Right lobe of liver (tissue), 6 donors: ENCODE results near the gene AARS2. TPM values are rescaled to one million over a fixed set of nuclear protein-coding genes. Genes with fewer than 3 reads are reported as not detected.
"Not testable (repeated sequence)": the region's sequence is repeated elsewhere in the genome, so short reads cannot be mapped to it uniquely, and the experiment has no call there.

Experiments
- ATAC-seq, 4 donors: fragments of 200-7000 bp; cut with Tn5 transposase; one replicate each; pipeline ENCODE4 v1.9.1; 2020; ENCODE audit warnings: mild to moderate bottlenecking in 4 of 4, moderate library complexity in 4 of 4
- DNase-seq, 3 donors: peaks; one replicate each; pipeline ENCODE4 v3.0.0-alpha.2; 2020
- H3K27ac ChIP-seq, 3 donors: fragments of 200-600 bp; one replicate each; pipeline ENCODE4 v1.8.0; 2022
- H3K27me3 ChIP-seq, 2 donors: fragments of 200-600 bp; one replicate each; pipeline ENCODE4 v1.8.0; 2022
- H3K36me3 ChIP-seq, 4 donors: fragments of 200-600 bp; sonication (generic) in 1 of 4; one replicate each; pipeline versions ENCODE4 v1.5.1 to v1.8.0; 2017 to 2022; ENCODE audit warnings: control low read depth in 1 of 4
- H3K4me1 ChIP-seq, 4 donors: fragments of 200-600 bp; sonication (generic) in 1 of 4; one replicate each; pipeline versions ENCODE4 v1.5.1 to v1.8.0; 2017 to 2022; ENCODE audit warnings: control low read depth in 1 of 4
- H3K4me3 ChIP-seq, 3 donors: fragments of 200-600 bp; one replicate each; pipeline ENCODE4 v1.8.0; 2022
- H3K9me3 ChIP-seq, 4 donors: fragments of 200-600 bp; sonication (generic) in 1 of 4; one replicate each; pipeline versions ENCODE4 v1.5.1 to v1.8.0; 2017 to 2022; ENCODE audit warnings: control low read depth in 1 of 4
- CTCF ChIP-seq, 4 donors: fragments of 200-600 bp in 3 of 4; fragments of 450-650 bp in 1 of 4; IDR thresholded peaks; one replicate each; pipeline versions ENCODE4 v1.5.1 to v1.8.0; 2016 to 2022; ENCODE audit warnings: antibody characterized with exemption in 4 of 4, mild to moderate bottlenecking in 2 of 4
- POLR2A ChIP-seq: fragments of 450-650 bp; IDR thresholded peaks from one replicate; pipeline ENCODE4 v1.6.1; 2017; ENCODE audit warnings: antibody characterized with exemption, mild to moderate bottlenecking
- WGBS: methylation state at CpG from one replicate; pipeline ENCODE4 v1.1.6; 2018; ENCODE audit warnings: low coverage, low lambda C conversion rate; ENCODE audit not compliant: insufficient coverage; ENCODE audit errors: missing lambda C conversion rate; 5-methylcytosine and 5-hydroxymethylcytosine counted together
- intact Hi-C, 2 donors: fragments of 100-400 bp; cut with DNase I; formaldehyde crosslinking; loops; one replicate each; pipeline versions ENCODE4 v1.11.2 to v1.14.1; 2022
- total RNA-seq, 6 experiments: library from RNA; depleted of rRNA in 2 of 6; stranded (reverse); fragments of >200 nt in 2 of 6; fragmentation: NEBNext Ultra II Directional in 3 of 6; extraction: Animal tissue kit (Norgen Biotek cat#: 25700) in 3 of 6; gene quantifications; one replicate each; pipeline versions ENCODE4 v1.1.0 to v1.2.4, GENCODE V29; 2016 to 2023
- donor health status: DM: no; HTN: yes; CAD: no.
- donor health status: DM: no; HTN: no; CAD: no.
- donor health status: DM: no; HTN: no; CAD: no.
- donor health status: DM: no; HTN: yes; CAD: no.
- donor health status: DM: no; HTN: yes; CAD: no.

AARS2 gene
- total RNA-seq, 6 experiments from 2014 or later: 5.5 to 9.8 (median 7.0) TPM

- intact Hi-C loops: no loop called here
- TF ChIP-seq CTCF (IDR thresholded peaks at IDR 0.05): no peak
- TF ChIP-seq POLR2A: no peak
- no peak for ATAC-seq
Measured at GRCh38 chr6:44327096-44327495, 13.9 kb upstream of the AARS2 start.

GRCh38 chr6:44321210-44321609, 8.1 kb upstream of the AARS2 start:
- no peaks in the 10 kb centered on the region for H3K9me3 ChIP-seq
- no peaks in the 10 kb centered on the region for H3K27me3 ChIP-seq
- no peaks in the 10 kb centered on the region for H3K36me3 ChIP-seq
- DNase-seq (no peak), ATAC-seq (no peak)
- TF ChIP-seq POLR2A (no peak), CTCF (IDR thresholded peaks at IDR 0.05) (no peak)
- no peak overlapping the region for H3K4me3 ChIP-seq
- WGBS: 90% methylated on average over 3 of the region's 3 CpGs
- no peaks in the 10 kb centered on the region for H3K4me1 ChIP-seq
- no peak overlapping the region for H3K27ac ChIP-seq
- intact Hi-C loops: no loop called here

More at GRCh38 chr6:44327096-44327495, 13.9 kb upstream of the AARS2 start:
- Histone ChIP-seq H3K27me3 (no peaks in the 10 kb centered on the region), H3K36me3 (no peaks in the 10 kb centered on the region), H3K4me1 (no peaks in the 10 kb centered on the region), H3K4me3 (no peak overlapping the region), H3K9me3 (no peaks in the 10 kb centered on the region), H3K27ac (no peak overlapping the region)
- no peak for DNase-seq

DNA sequence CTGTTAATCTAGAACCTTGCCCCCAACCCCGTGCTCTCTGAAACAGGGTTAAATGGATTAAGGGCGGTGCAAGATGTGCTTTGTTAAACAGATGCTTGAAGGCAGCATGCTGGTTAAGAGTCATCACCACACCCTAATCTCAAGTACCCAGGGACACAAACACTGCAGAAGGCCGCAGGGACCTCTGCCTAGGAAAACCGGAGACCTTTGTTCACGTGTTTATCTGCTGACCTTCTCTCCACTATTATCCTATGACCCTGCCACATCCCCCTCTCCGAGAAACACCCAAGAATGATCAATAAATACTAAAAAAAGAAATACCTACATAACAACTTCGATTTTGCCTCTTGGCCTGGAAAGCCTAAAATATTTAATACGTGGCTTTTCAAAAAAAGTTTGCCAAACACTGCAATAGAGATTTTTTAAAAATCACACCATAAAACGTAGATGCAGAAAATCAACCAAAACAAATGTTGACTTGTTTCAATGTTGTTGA, 4.0 kb upstream of the AARS2 start:
- 29% methylated on average over 7 of the region's 9 CpGs for WGBS

DNA sequence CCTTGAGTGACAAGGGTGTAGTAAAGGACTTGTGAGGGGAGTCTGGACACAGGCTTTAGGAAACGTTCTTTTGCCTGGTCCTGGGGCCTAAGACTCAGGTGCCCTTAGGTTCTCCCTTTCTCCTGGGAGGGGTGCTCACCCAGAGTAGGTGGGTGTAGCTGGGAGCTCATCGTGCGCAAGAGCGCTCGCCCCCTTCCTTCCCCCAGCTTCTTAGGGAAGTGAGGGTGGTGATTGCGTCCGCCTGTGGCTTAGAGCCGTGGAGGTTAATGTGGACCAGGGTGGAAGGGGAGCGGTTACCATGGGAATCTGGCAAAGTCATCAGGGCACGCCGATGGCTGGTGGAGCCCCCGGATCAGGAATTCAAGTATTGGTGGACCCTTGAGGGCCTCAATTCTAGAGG, 3.3 kb upstream of the AARS2 start:
- Histone ChIP-seq H3K9me3 (no peaks in the 10 kb centered on the region), H3K4me3 (no peak overlapping the region), H3K36me3 (no peaks in the 10 kb centered on the region), H3K4me1 (peaks cover 0 to 8% (median 2%) of the 10 kb centered on the region in 4 donors), H3K27me3 (no peaks in the 10 kb centered on the region), H3K27ac (no peak overlapping the region)
- intact Hi-C loops: no loop called here
- DNase-seq: no peak
- ATAC-seq: no peak
- TF ChIP-seq CTCF (IDR thresholded peaks at IDR 0.05) (no peak), POLR2A (no peak)
- WGBS: 58% methylated on average over 7 of the region's 12 CpGs

More for the DNA sequence above, 4.0 kb upstream of the AARS2 start:
- H3K4me1 ChIP-seq, DNase-seq, H3K4me3 ChIP-seq, H3K36me3 ChIP-seq, intact Hi-C loops, H3K27me3 ChIP-seq, ATAC-seq, H3K9me3 ChIP-seq, H3K27ac ChIP-seq: not testable (repeated sequence)

- Histone ChIP-seq H3K36me3 (peaks cover 0 to 1% (median 0%) of the 10 kb centered on the region in 4 donors), H3K4me3 (no peak overlapping the region), H3K4me1 (peaks cover 0 to 8% (median 2%) of the 10 kb centered on the region in 4 donors), H3K27me3 (no peaks in the 10 kb centered on the region), H3K9me3 (no peaks in the 10 kb centered on the region), H3K27ac (no peak overlapping the region)
- DNase-seq (no peak), ATAC-seq (no peak)
- WGBS: 45% methylated on average over 5 of the region's 5 CpGs
- TF ChIP-seq POLR2A (no peak), CTCF (IDR thresholded peaks at IDR 0.05) (no peak)
- intact Hi-C loops: no loop called here
Measured at GRCh38 chr6:44315951-44316350, 2.8 kb upstream of the AARS2 start.
